T47D (cell line): Measurements from ENCODE around the gene PDE8A.

Experiments used
- DNase-seq, 2 experiments: peaks; one replicate each; pipeline versions ENCODE4 v3.0.0 to v3.0.0-alpha.2; 2011 to 2012; ENCODE audit warnings: low read depth in 1 of 2, low spot score in 1 of 2
- JUND ChIP-seq: IDR thresholded peaks from 2 replicates; pipeline ENCODE4 v1.6.1; 2012; ENCODE audit warnings: low read depth
- in situ Hi-C: cut with HindIII; loops from 2 replicates; pipeline ENCODE4 v1.10.0; 2016; ENCODE audit warnings: low sequenced_read_pairs, low pct_unique_long_range_greater_than_20kb

Gene PDE8A

DNA sequence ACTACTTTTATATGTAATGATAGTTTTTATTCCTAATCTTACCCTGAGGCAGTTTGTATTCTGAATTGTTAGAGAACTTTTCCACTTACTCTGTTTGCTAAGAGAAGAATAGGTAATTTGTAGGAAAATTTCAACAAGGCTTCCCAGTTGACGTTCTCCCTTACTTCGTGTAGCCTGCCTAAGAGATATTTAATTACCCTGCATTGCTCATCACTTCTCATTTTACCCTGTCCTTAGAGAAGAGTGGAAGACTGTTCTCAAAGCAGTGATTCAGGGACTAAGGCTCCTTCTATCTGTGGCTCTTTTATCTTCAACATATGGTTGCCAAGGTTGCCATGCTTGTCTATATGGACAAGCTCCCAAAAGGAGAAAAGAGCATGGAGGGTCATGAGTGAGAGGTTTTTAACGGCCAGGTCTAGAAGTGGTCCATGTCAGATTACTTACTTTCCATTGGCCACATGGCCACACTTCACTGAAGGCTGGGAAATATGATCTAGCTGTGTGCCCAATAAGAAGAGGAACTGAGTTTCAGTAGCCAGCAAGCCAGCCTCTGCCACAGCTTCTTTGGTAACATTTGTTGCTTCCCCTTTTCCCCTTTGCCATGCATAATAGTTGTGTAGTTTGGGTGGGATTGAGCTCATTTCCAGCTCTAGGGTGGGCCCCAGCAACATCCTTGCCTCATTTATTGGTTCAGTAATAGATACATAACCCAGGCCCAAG, 22.1 kb downstream of the PDE8A start:
- in situ Hi-C loops, result no loop called here
- no peak for DNase-seq
- no peak for TF ChIP-seq JUND

DNA sequence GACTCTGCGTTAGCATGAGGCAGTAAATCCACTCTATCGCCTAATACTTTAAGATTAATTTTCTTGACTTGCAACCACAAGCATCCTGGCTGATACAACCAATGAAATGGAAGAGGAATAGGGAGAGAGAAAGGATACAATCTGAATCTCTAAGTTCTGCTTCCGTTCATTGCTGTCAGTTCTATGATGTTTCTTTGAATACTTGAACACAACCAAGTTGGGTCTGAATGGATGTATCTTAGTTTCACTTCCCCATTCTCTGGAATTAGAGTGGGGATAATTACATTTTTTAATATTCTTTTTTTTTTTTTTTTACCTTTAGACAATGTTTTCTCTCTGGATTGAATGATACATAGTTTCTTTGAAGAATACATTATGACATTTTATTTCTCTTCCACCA, 22.9 kb downstream of the PDE8A start:
- in situ Hi-C loops, result no loop called here
- no peak for TF ChIP-seq JUND

DNA sequence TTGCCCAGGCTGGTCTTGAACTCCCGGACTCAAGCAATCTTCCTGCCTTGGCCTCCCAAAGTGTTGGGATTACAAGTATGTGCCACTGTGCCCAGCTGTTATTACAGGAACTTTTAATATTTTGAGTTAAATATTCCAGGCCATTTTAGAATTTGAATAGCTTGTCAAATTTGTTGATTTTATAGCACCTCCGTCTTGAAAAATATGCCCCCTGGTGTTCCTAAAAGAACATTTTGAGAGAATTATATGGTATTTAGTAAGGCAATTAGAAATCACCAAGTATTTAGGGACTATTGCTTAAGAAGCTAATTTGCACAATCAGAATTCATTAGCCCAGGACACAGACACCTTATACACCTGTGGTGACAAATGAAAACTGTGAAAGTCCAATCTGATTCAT, 23.7 kb downstream of the PDE8A start:
- no peak for DNase-seq
- in situ Hi-C loops, result no loop called here
- no peak for TF ChIP-seq JUND

More for the DNA sequence above, 22.9 kb downstream of the PDE8A start:
- no peak for DNase-seq

DNA sequence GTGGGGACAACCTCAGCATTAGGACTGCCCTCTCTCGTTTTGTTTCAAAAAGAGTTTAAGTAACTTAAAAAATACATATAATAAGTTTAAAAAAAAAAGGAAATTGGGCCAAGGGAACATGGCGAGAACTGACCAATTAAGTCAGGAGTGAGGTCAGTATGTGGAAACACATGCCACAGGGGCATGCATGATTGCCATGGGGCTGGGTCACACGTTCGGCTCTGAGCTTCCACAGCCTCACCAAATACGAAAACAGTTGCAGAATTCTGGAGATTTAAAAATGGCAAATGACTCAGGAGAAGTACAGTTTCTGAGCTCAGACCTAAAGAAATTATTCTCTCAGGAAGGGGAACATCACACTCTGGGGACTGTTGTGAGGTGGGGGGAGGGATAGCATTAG, 24.1 kb downstream of the PDE8A start:
- DNase-seq, result no peak
- no peak for TF ChIP-seq JUND
- in situ Hi-C loops, result no loop called here

DNA sequence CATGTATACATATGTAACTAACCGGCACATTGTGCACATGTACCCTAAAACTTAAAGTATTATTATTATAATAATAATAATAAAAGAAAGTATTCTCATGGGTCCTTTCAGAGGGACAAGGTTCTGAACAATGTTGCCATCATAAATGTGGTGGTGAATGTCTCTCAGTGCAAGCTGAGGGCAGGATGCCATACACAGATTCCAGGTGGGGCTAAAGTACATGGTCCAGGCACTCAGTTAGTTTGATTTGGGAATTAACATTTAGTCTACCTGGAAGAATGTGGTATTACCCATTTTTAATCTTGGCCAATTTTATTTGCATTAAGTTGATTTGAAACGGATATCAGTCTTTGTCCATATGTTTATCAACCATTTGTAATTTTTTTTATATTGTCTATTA, 24.5 kb downstream of the PDE8A start:
- TF ChIP-seq JUND, result no peak
- DNase-seq, result no peak
- in situ Hi-C loops, result no loop called here

DNA sequence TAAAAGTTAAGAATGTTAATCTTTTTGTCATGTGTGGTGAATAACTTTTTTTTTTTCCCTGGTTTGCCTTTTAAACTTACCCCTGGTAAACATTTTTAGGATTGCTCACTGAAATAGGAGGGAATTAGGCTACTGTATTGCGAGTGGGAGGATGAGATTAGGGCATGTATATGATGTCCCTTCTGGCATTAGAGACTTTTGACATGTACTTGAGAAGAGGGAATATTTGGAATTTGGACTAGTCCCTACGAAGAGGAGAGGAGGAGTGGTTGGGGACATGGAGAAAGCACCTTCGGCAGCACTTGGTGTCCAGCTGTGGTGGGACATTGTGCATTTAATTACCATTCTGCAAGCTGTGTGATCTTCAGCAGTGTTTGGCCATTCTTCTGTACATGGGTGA, 25.0 kb downstream of the PDE8A start:
- no peak for DNase-seq
- TF ChIP-seq JUND, result no peak
- in situ Hi-C loops, result no loop called here

DNA sequence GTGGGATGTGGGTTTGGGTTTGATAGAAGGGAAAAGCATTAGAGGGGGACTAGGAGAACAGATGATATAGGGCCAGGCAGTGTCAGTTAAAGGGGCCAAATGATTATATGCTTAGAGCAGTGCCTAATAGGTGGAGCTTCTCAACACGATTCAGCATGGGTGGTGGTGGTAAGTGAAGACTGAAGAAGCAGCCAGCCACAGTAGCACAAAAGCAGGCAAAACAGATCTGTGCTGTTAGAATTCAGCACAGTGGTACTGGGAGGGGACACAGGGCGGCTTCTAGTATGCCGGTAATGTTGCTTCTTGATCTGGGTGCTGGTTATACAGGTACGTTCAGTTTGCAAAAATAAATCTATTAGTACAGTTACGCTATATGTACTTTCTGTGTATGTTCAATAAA, 25.5 kb downstream of the PDE8A start:
- no peak for TF ChIP-seq JUND
- no peak for DNase-seq
- in situ Hi-C loops, result no loop called here

DNA sequence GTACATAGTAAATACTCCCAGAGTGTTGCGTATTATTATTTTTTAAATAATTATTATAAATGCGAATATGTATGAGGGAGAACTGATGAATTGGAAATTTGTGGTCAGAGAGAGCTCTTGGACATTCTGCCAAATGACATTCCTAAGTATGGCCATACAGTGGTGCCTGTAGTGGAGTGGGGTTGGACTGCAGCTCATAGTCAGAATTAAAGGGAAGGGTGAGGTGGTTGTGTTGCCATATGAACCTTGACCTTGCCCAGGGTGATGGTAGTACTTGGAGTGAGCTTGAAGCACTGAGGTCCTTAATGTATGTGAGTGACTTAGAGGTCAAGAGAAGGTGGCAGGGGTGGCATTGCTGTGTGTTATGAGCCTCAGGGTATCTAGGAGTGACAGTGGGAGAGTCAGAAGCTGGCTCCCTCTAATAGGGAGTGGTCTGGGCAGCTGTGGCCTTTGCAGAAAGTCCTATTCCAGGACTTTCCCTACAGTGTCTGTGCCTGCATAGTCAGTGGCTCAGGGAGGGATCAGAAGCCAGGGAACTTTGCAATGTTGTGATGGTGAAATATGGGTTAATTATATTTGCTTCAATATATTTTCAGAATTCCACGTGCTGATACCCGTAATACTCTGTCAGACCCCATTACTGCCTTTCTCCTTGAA, 26.2 kb downstream of the PDE8A start:
- in situ Hi-C loops, result no loop called here
- no peak for TF ChIP-seq JUND
- no peak for DNase-seq

DNA sequence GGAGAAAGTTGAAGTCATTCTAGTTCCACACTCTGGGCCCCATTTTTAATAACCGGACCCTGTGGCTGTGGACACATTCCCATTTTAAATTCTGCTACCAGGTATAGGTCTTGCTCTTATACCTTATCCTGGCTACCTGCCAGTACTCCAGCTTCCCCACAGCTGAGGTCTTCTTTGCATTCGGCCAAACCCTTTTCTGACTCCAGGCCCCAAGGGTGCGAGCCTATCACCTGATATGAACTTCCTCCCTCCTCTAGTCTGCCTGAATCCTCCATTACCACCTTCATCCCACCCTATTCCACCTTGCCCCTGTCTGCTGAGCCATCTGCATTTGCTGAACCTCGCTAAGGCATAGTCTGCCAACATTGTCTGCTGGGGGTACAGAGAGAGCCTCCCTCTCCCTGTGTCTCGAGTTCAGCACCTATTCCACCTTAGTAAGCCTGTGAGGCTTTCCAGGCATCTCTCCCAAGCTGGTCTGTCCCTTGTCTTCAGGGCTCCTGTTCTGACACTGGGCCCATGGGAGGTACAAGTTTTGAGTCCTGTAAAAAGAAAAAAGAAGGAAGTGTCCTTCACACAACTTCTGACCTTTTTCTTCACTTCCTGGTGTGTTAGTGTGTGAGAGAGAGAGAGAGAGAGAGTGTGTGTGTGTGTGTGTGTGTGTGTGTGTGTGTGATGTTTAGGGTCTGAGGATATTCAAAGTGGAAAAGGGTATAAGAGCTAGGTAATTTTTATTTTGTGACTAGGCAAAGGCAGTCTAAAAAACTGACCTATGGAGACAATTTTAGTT, 27.0 kb downstream of the PDE8A start:
- DNase-seq, result no peak
- TF ChIP-seq JUND, result no peak
- in situ Hi-C loops, result no loop called here

DNA sequence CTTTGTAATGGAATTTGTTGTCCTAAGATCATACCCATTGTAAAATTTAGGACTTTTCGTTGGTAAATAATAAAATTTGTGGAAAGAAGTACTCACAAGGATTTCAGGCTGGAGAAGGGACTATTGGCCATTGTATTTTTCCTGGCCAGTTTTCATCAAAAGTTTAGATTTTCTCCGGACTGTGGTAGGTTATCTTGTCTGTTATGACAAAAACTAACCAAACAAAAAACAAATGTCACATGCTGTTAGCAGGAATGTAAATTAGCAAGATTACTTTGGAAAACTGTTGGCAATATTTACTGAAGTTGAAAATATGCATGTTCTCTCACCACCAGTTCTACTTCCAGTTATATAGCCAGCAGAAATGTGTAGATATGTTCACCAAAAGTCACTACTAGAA, 27.8 kb downstream of the PDE8A start:
- in situ Hi-C loops, result no loop called here
- DNase-seq, result no peak
- no peak for TF ChIP-seq JUND

DNA sequence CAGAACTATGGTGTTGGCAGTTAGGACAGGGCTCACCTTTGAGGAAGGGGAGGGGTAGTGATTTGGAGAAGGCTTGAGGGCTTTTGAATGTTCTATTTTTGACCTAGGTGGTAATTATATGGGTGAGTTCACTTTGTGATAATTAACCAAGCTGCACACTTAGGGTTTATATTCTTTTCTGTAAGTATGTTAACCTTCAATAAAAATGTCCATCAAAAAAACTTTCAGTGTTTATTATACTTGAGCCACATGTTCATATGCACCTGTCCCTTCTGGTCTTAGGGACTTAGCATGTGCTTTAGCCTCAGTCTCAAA, 28.4 kb downstream of the PDE8A start:
- in situ Hi-C loops, result no loop called here
- no peak for DNase-seq
- TF ChIP-seq JUND, result no peak

DNA sequence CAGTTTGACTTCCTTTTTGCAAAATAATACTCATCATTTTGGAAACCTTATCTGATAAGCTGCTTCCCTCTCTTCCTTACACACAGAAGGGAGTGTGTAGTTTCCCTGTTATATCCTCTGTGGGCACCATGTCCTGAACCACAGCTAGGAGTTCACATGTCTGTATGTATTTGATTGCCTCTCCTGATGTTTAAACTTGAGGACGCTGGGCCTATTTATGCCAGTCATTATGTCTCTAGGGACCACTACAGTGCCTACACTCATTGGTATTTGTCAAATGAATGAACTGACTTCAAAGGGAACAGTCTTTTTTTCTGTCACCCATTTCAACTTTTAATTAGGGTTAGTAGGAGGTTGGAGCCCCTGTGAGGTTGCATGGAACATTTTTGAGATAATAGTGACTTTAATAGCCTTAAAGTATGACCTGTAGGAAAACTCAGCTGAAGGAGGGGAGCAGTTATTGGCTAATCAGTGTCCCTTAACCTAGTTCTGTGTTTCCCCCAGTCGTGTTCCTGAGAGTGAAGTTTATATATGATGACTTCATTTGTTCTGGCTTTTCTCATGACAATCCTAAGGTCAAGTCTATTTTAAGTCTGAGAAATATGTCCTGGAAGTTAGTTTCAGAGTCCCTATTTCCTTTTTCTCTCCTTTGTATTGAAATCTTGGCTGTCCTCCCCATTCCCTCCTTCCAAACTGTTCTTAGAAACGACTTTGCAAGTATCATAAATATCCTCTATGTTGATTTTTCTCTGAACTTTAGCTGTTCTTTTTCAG, 28.9 kb downstream of the PDE8A start:
- in situ Hi-C loops, result no loop called here
- no peak for TF ChIP-seq JUND
- DNase-seq, result no peak
